ENCODE data around the gene PSG6. TPM values are rescaled to one million over a fixed set of nuclear protein-coding genes. Genes with fewer than 3 reads are reported as not detected.
"Not testable (repeated sequence)": the region's sequence is repeated elsewhere in the genome, so short reads cannot be mapped to it uniquely, and the experiment has no call there.

The PSG6 gene
- polyA plus RNA-seq, 6 donors from 2014 or later: not detected

GRCh38 chr19:42897729-42898128, 20.0 kb downstream of the PSG6 start:
- H3K4me1 Mint-ChIP-seq; H3K36me3 Mint-ChIP-seq; ATAC-seq (ENCODE audit: low read depth in 2 of 2); H3K4me3 Mint-ChIP-seq; DNase-seq; H3K27ac Mint-ChIP-seq: not testable (repeated sequence)
- Mint-ChIP-seq H3K27me3 (peaks cover 18 to 22% (median 19%) of the 10 kb centered on the region in 3 donors), H3K9me3 (peaks cover under 1 to 22% (median 14%) of the 10 kb centered on the region in 7 donors)

- not testable (repeated sequence) for H3K4me1 Mint-ChIP-seq; DNase-seq; H3K4me3 Mint-ChIP-seq; H3K36me3 Mint-ChIP-seq; H3K27ac Mint-ChIP-seq; ATAC-seq (ENCODE audit: low read depth in 2 of 2)
- Mint-ChIP-seq H3K27me3 (peaks cover 10 to 23% (median 12%) of the 10 kb centered on the region in 3 donors), H3K9me3 (peaks cover 3 to 28% (median 21%) of the 10 kb centered on the region in 7 donors)
Measured at GRCh38 chr19:42890446-42890845, 27.2 kb downstream of the PSG6 start.

- H3K27me3 Mint-ChIP-seq: peaks cover 29 to 42% (median 31%) of the 10 kb centered on the region in 3 donors
- ATAC-seq (ENCODE audit: low read depth in 2 of 2); H3K27ac Mint-ChIP-seq; H3K4me1 Mint-ChIP-seq; DNase-seq; H3K36me3 Mint-ChIP-seq; H3K4me3 Mint-ChIP-seq: not testable (repeated sequence)
- H3K9me3 Mint-ChIP-seq: peaks cover 3 to 25% (median 15%) of the 10 kb centered on the region in 7 donors
Measured at GRCh38 chr19:42887876-42888445, 29.7 kb downstream of the PSG6 start.

- H3K36me3 Mint-ChIP-seq; H3K27ac Mint-ChIP-seq; H3K4me1 Mint-ChIP-seq; H3K4me3 Mint-ChIP-seq; ATAC-seq (ENCODE audit: low read depth in 2 of 2); H3K9me3 Mint-ChIP-seq; DNase-seq: not testable (repeated sequence)
- peaks cover 34 to 63% (median 53%) of the 10 kb centered on the region in 3 donors for H3K27me3 Mint-ChIP-seq
Measured at GRCh38 chr19:42882730-42883129, 35.0 kb downstream of the PSG6 start.

GRCh38 chr19:42882010-42882409, 35.7 kb downstream of the PSG6 start:
- H3K36me3 Mint-ChIP-seq; DNase-seq; ATAC-seq (ENCODE audit: low read depth in 2 of 2); H3K4me3 Mint-ChIP-seq; H3K4me1 Mint-ChIP-seq; H3K9me3 Mint-ChIP-seq: not testable (repeated sequence)
- Mint-ChIP-seq H3K27me3 (peaks cover 34 to 56% (median 53%) of the 10 kb centered on the region in 3 donors), H3K27ac (peak overlapping the region in 1 of 6 donors; percentile 47)

GRCh38 chr19:42881279-42881678, 36.4 kb downstream of the PSG6 start:
- H3K4me3 Mint-ChIP-seq; H3K27ac Mint-ChIP-seq; H3K4me1 Mint-ChIP-seq; DNase-seq; H3K36me3 Mint-ChIP-seq; H3K9me3 Mint-ChIP-seq; ATAC-seq (ENCODE audit: low read depth in 2 of 2): not testable (repeated sequence)
- peaks cover 29 to 52% (median 49%) of the 10 kb centered on the region in 3 donors for H3K27me3 Mint-ChIP-seq

GRCh38 chr19:42880621-42881020, 37.1 kb downstream of the PSG6 start:
- not testable (repeated sequence) for ATAC-seq (ENCODE audit: low read depth in 2 of 2); H3K4me1 Mint-ChIP-seq; H3K27ac Mint-ChIP-seq; H3K4me3 Mint-ChIP-seq; H3K9me3 Mint-ChIP-seq; H3K36me3 Mint-ChIP-seq; DNase-seq
- peaks cover 25 to 52% (median 43%) of the 10 kb centered on the region in 3 donors for H3K27me3 Mint-ChIP-seq

GRCh38 chr19:42879613-42880012, 38.1 kb downstream of the PSG6 start, which contains the start of gene PSG1:
PSG1 (minus strand) TSS chr19:42879713; CDS start chr19:42879581, 132 bp downstream.
- Mint-ChIP-seq H3K27ac (peak within 1 kb of the TSS in 1 of 6 donors; percentile 30), H3K4me3 (peak within 1 kb of the TSS in 1 of 8 donors; percentile 31), H3K9me3 (peaks cover 0 to 2% (median 0%) of the 10 kb centered on the region in 7 donors), H3K4me1 (no peaks in the 10 kb centered on the region), H3K36me3 (no peaks in the 10 kb centered on the region), H3K27me3 (peaks cover 17 to 43% (median 33%) of the 10 kb centered on the region in 3 donors)
- DNase-seq (no peak), ATAC-seq (ENCODE audit: low read depth in 2 of 2) (no peak)

- not testable (repeated sequence) for H3K9me3 Mint-ChIP-seq; ATAC-seq (ENCODE audit: low read depth in 2 of 2); H3K27ac Mint-ChIP-seq; DNase-seq; H3K4me1 Mint-ChIP-seq; H3K36me3 Mint-ChIP-seq; H3K4me3 Mint-ChIP-seq
- H3K27me3 Mint-ChIP-seq: peaks cover 4 to 32% (median 28%) of the 10 kb centered on the region in 3 donors
Measured at GRCh38 chr19:42876596-42876995, 41.1 kb downstream of the PSG6 start.

- not testable (repeated sequence) for H3K4me1 Mint-ChIP-seq; H3K4me3 Mint-ChIP-seq; H3K36me3 Mint-ChIP-seq; H3K27ac Mint-ChIP-seq; H3K9me3 Mint-ChIP-seq; DNase-seq; ATAC-seq (ENCODE audit: low read depth in 2 of 2)
- peaks cover 8 to 28% (median 23%) of the 10 kb centered on the region in 3 donors for H3K27me3 Mint-ChIP-seq
Measured at GRCh38 chr19:42875881-42876280, 41.8 kb downstream of the PSG6 start.

GRCh38 chr19:42874901-42875813, 42.5 kb downstream of the PSG6 start:
- DNase-seq; H3K4me3 Mint-ChIP-seq; ATAC-seq (ENCODE audit: low read depth in 2 of 2); H3K4me1 Mint-ChIP-seq; H3K27ac Mint-ChIP-seq; H3K9me3 Mint-ChIP-seq; H3K36me3 Mint-ChIP-seq: not testable (repeated sequence)
- peaks cover 11 to 21% (median 16%) of the 10 kb centered on the region in 3 donors for H3K27me3 Mint-ChIP-seq

- H3K4me3 Mint-ChIP-seq; H3K4me1 Mint-ChIP-seq; H3K36me3 Mint-ChIP-seq; H3K9me3 Mint-ChIP-seq; ATAC-seq (ENCODE audit: low read depth in 2 of 2); DNase-seq; H3K27ac Mint-ChIP-seq: not testable (repeated sequence)
- H3K27me3 Mint-ChIP-seq: peaks cover 11 to 13% (median 12%) of the 10 kb centered on the region in 3 donors
Measured at GRCh38 chr19:42874136-42874535, 43.6 kb downstream of the PSG6 start.

GRCh38 chr19:42872608-42873007, 45.1 kb downstream of the PSG6 start:
- Mint-ChIP-seq H3K9me3 (no peaks in the 10 kb centered on the region), H3K27me3 (peaks cover 7 to 21% (median 14%) of the 10 kb centered on the region in 3 donors), H3K36me3 (no peaks in the 10 kb centered on the region), H3K27ac (no peak overlapping the region), H3K4me3 (no peak overlapping the region), H3K4me1 (no peaks in the 10 kb centered on the region)
- no peak for DNase-seq
- no peak for ATAC-seq (ENCODE audit: low read depth in 2 of 2)
